ENCODE results near the gene DACH1.

The DACH1 gene

DNA sequence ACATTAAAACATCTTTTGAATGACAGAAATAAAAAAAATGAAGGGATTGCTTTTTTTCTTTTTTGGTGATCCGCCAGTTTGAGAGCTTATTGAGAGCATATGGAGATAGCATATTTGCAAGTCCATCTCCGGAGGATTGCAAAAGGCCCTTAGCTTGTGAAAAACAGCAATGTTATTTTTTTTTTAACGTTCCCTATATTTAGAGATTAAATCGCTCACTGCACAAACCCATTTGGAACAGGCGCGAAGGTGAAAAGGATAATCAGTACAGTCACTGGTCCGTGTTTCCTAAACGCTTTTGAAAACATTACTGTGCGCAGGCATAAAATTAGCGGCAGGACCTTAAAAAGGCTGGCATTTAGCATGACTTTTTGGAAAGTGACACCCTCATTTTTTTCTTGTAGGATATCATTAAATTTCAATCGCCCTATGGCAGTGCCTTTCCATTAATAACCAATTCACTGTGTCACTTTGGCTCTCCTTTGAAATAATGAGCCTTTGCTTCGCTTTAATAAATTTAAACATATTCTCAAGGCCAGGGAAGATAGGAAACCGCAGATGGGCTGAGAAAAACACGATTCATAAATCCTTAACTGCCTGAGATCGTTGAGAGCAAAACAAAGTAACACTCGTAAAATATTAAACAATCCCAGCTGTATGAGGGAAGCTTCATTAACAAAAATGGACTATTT is 342.2 kb downstream of the DACH1 start:
- peak; percentile 29 for DNase-seq

DNA sequence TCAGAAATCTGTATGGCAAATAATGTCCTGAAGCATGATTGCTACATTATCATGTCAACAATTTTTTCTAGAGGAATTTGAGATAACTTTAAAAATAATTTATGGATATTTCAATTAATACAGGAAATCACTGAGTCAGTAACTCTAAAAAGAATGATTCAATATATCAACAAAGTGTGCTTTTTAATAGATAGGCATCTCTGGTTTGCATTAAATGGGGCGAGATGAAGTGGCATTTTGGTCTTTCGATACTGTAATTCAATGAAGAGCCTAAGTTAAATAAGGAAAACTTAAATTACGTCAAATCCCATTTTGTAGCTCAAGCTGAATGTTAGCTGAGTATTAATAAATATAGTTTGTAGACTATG is 342.8 kb downstream of the DACH1 start:
- DNase-seq, result no peak

DNA sequence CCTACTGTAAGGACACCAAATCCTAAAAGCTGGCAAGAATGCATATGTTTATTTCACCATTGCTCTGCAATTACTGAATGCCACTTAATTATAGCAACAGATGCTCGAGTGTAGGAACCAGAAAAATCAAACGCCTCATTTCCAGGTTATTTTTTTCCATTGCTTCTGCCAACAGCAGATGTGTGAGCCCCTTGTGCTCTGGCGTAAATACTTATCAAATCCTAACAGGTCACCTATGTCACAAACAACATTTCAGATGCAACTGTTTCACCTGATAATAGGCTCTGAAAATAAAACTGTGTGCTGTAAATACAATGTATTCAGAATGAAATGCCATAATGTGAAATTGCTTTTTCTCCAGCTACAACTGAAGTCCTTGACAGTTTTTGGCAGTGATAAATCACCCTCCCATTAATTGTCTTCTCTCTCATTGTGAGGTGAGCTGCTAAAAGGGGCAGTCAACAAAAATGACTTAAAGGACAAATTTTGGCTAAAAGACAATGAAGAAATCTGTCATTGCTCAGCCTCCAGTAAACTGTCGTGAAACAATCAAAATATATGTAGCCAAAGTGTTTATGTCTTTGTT is 344.0 kb downstream of the DACH1 start:
- DNase-seq, result no peak

DNA sequence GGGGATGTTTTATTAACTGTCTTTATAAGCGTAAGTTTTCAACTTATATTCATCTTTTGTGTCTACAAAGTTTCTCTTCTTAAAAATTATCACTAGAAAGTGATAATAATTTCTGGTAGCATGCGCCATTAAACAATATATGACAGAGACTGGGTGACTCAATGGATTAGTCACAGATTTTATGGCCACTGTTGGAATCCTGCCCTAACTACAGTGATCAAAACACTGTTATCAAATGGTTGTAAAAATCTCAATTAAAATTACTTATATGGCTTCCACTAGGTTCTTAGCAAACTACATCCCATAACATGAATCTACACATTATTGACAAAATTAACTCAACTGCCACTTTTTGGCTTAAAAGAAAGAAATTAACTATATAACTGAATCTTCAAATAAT is 350.0 kb downstream of the DACH1 start:
- DNase-seq, result no peak

DNA sequence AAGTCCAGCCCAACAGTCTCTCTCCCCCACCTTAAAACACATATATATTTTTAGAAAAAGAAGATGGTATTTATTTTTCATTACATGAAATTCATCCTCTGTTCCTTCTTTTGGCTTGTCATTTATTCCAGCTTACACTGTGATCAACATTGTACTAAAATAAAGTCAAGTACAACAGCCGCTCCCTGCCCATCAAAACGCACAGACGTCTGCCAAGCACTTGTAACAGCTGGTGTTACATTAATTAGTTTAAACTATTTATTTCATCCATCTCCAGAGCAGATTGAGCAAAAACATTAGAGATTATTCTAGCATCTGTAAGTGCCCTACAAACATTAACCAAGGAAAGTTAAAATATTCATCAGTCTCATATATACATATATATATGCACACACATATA is 350.5 kb downstream of the DACH1 start:
- no peak for DNase-seq

DNA sequence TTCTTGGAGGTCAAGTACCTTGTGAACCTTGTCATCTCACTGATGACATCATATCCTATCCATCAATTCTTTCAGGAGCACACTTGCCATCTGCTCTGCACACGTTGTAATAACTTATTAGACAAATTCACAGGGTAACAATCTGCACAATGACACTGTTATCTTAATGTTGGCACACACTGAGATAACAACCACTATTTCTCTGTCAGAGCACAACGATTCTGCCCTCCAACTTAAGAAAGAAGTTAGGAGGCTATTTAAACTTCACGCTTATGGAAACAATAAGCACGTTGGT is 351.3 kb downstream of the DACH1 start:
- no peak for DNase-seq

DNA sequence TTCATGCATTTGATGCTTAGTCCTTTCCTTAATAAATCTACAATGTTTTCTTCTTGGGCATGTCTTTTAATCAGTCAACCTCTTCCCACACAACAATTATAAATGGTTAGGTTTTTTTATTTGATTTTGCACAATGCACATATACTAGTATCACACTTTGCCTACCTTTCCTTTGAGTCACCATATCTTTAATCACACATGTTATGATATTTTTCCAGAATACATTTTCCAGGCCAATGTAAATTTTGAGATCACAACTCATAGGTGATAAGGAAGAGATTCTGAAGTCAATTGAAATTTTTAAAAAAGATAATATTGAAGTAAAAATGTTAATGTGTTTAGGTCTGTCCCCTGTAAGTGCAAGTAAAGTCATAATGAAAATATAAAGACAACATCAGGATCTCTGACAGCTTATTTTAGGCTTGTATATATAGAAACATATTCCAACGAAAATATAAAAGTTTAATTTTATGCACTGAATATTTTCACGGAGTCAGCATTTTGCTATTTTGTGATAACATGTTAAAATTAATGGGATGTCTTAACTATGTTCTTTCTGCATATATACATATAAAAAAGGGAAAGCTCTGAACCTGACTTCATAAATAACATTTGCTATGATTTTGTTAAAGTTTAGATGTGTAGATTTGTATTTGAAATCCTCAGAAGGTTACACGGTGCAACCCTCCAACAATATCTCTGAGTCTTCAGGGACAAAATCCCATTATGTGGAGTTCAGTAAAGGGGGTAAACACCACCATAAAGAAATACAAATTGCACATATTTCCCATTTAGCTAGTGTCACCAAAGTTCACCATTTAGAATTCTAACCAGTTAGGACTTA is 351.9 kb downstream of the DACH1 start:
- no peak for DNase-seq

DNA sequence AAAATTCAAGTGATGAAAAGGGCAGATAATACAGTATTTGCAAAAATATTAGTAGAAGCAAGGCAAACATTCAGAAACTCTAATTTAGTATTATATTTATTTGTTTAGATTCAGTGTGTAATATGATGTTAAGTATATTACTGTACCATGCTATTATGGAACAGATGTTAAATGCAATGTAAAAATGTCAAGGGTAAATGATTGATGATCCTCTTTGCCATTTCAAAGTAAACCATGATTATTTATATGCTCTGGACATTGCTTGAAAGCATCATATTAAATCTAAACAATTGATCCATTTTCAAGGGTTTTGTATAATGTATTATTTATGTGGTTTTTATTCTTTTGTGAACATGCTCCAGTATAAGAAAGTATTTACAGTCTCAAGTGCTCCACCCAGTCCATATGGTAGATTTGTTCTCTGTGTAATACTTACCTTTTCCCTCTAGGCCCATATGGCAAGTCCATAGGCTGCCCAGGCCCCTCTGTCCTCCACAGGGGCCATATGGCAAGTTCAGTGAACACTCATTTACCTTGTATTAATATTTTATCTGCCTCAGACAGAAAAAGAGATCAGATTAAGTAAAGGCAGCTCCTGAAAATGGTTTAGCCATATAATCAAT is 353.5 kb downstream of the DACH1 start:
- no peak for DNase-seq

DNA sequence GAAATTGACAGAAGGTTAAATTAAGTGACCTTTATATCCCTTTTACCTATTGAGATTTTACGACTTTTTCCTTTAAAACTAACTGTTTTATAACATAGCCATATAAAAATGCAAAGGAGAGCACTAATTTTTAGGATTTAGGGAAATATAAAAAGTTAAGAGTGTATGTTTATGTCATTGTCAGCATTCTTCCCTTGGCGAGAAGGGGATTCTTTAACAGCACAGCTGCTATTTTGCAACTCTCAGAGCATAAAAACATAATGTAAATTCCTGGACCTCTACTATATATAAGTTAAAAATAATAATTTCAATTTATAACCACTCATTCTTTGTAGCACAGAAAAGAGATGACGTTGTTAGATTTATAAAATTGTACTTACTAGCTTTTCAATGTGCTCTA is 363.2 kb downstream of the DACH1 start:
- DNase-seq, result no peak

DNA sequence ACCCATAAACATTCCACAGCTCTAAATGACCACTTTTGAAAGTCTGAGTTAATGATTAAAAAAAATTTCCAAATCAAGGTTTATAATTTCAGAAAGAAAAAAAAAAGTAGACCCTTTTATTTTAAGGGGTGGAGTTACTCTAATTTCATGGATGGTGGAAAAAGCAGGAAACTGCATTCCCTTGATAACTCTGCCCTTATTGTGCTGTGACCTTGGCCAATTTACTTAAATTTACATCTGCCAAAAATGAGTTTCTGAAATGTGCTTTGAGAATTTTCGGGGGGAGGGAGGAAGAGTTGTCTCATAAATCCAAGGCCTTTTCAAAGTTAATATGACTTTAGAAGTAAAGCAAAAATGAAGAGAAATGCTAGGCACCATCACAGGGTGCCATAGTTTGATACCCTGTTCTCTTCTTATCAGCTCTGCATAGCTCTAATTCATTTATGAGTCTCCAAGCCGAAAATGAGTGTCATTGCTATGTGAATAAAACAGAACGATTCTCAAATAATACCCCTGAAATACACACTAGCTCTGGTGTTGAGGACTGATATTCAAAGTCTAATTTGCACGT is 367.0 kb downstream of the DACH1 start:
- DNase-seq, result no peak

DNA sequence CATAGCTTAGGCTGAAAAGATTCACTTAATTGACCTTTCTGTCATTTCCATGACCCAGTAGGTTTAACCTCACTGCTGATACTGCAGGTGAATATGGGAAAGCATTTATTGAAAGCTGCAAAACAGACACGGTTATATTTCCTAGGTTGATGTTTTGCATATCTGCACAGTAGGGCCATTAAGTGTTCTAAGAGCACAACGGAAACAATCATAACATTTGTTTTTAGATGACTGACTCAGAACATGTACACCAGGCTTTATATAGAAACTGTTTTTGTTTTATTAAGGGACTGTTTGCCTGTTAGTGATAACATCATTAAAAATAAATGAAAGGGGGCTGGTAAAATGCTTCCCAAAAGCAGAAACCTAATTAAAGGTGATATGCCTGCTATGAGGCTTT is 367.8 kb downstream of the DACH1 start:
- no peak for DNase-seq

DNA sequence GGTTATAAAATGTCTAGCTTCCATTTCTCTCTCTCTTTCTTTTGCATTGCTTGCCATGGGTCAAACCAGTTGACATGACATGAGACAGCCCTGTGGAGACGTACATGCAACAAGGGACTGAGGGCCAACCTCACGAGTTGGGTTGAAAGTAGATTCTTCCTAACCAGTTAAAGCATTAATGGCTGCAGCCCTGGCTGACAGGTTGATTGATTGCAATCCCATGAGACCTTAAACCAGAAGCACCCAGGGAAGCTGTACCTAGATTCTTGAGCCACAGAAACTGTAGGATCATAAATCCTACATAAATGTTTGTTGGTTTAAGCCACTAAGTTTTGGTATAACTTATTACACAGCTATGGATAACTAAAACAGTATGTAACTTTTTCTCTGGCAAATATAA is 373.8 kb downstream of the DACH1 start:
- DNase-seq, result no peak

DNA sequence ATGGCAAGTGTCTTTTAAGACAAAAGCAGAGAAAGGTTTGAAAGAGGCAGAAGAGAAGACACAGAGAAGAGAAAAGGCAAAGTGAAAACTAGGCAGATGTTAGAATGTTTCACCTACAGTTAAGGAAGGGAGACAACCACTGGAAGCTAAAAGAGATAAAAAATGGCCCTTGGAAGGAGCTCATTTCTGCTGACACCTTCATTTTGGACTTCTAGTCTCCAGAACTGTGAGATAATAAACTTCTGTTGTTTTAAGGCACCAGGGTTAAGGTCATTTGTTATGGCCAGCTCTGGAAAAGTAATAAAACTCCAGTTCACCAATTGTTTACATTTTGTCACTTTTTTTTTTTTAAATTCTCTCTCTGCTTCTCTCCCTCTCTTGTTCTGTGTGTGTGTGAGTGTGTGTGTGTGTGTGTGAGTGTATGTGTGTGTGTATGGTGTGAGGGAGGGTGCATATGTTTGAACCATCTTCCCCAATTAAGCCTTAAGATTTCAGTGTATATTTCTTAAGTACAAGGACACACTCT is 374.6 kb downstream of the DACH1 start:
- no peak for DNase-seq

DNA sequence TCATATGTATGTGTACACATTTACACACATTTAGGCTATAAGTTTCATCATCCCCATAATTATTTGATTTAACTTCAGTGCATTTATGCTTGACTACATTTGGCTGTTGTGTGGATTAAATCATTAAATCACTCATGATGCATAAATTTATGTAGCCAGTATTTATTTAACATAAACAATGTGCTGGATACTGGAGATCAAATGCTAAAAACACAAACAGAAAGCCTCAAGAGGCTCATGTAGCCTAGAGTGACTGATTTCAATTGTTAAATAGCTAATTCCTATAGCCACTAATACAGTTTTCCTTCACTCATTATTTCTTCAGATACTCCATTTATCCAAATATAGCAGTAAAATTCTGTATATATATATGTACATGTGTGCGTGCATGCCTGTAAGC is 376.0 kb downstream of the DACH1 start:
- DNase-seq, result no peak

DNA sequence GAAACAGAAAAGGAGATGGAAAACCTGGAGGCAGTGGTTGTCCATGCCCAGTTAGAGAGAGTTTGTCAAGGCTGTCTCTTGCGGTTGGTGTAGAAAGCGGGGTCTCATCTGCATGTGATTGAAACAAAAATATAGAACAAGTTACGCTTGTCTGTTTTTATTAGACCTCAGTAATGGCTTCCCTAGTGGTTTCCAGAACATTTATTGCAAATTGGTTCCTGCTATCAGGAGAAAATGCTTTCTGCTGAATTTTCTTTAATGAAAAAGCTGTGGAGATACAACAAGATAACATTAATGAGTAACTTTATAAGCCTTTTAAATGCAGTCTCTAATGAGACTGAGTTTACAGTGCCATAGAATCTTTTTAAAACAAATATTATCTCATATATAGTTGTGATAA is 378.0 kb downstream of the DACH1 start:
- no peak for DNase-seq

DNA sequence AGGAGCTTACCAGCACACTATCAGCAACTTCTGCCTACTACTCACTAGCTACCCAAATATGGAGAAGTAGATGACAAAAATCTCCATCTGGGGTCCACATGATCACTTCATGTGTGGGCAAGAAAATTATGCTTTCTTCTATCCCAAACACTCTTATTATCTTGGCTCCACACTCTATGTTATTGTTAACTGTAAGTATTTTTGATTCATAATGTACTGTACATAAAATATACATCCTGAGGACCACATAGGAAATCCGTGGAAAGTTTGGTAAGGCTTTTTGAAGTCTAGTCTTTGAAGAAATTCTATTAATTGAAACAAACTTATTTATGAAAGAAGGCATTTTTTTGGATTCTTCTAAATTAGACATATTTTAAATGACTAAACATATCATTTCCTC is 378.8 kb downstream of the DACH1 start:
- no peak for DNase-seq

DNA sequence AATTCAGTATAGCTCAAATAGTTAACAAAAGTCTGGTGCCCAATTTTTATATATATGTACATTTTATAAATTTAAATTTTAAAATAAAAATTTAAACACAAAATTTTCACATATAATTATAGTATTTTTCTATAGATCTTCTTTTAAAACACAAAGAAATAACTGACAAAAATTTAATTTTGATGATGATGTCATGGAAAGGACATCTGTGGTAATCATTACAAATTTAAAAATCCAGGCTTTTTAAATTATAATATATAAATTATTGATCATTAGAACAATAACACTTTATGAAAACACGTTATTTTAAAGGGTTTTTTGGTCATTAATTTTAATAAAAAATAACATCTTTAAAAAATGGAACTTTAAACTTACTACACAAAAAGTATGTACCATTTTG is 381.1 kb downstream of the DACH1 start:
- DNase-seq, result no peak

DNA sequence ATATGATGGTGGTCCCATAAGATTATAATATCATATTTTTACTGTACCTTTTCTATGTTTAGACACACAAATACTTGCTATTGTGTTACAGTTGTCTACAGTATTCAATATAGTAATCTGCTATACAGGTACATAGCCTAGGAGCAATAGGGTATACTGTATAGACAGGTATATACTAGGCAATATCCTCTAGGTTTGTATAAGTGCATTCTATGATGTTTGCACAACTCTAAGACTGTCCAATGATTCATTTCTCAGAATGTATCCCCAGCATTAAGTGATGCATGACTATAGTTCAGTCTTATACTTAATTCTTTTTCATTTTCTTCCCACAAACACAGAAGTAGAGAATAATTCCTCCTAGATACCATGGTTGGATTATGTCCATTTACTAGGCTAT is 383.3 kb downstream of the DACH1 start:
- no peak for DNase-seq

DNA sequence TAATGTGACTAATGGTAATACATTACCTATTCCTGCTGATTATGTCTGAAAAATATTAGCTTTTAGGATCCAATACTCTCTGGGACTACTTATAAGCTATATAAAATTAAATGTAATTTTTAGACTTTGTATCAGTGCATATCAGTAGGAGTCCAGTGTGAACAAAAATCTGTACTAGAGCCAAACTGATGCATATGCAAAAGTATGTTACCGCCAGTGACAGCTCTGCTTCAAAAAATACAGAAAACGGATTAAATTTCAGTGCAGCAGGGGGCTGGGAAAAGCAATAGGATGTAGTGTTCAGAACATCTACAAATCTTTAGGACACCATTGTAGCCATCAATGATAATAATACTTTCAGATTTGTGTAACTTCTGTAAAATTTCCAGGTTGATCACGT is 385.5 kb downstream of the DACH1 start:
- no peak for DNase-seq

DNA sequence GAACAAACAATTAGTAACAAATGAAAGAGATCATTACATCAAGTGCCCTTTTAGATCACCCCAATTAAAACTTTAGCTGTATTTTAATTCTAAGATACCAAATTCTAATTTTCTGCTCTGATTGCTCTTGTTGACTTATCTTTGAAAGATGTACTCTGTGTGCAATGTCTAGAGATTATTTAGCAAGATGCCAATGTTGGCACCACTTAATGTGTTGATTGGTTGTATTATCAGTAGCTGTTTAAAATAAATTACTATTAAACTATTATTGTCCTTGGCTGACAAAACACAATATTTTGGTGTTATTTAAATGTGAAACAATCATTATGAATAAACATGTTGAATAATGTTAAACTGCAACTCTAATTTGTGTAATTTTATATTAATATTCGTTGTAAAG is 386.0 kb downstream of the DACH1 start:
- DNase-seq, result no peak

DNA sequence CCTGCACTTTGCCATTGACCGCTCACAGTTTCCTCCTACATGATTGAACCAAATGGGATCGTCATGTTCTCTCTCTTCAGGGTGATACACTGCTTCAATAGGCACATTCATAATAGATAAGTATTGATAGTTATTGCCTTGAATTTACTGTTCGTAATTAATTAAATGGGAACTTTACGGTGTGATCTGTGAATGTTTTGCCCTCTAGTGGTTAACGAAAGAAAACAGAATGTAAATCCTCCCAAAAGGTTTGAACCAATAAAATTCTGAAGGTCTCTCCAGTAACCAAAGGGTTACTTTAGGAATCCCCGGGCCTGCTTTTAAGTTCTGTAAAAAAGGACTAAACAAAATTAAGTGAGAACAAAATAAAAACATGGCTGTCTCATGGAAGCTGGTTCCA is 389.3 kb downstream of the DACH1 start:
- no peak for DNase-seq

DNA sequence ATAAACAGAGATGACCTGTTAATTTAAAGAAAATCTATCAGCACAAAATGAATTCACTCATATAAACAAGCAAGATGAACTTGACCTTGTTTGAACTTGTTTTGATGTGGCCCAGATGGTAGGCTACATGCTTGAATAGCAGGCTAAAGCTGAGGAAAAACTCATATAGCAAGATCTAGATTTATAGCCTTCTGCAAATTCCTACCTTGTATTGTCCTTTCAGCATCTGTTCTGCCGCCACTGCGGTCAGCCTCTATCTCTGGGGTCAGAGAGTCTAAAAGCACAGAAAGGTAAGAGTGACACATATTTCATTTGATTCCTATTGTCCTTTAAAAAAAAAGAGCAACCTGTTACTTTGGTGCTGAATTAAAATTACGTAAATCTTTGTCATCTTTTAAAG is 392.1 kb downstream of the DACH1 start:
- no peak for DNase-seq

DNA sequence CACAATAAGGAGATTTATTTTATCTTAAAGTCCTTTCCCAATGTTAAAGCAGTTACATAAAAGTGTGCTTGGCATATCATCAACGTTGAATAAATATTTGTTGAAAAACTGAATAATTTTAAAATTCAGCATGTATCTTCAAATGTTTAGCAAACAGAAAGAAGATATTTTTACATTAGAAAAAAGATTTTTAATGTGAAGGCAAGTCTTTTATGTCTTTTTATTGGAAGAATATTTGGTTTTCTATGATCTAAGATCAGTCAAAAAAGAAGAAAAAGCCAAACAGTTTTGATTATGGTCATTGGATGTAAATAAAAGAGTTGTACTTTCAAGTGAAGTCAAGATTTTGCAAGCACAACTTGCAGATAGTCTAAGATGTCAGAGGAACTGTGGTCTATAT is 397.4 kb downstream of the DACH1 start:
- no peak for DNase-seq

DNA sequence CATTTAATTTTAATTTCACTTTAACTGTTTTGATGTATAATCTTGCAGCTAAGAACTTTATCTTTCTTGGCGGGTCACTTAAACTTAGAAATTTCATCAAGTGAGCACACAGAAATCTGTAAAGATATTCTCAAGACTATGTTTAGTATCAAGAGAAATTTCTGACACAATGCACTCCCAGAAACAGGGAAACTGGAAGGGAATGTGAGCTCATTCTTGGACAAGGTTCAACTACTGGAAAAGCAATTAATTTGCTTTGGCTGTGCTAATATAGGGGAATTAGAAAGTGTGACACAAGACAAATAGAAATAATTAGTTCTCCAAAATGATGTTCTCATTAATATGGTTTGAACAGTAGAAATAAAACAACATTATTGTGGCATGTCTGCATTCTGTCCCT is 402.3 kb downstream of the DACH1 start:
- DNase-seq, result no peak

Measured in right hindlimb (tissue), 1 donor.